ENCODE data around the gene CCL20. TPM values are rescaled to one million over a fixed set of nuclear protein-coding genes. Genes with fewer than 3 reads are reported as not detected.

The CCL20 gene
- total and polyA plus RNA-seq, 2 of the 13 experiments (the other 11 are each of a cell fraction or from before 2014, with no cell fraction given), result 223 to 903 TPM

- TF ChIP-seq MLX (CRISPR knock-in tag; IDR thresholded peaks at IDR 0.05) (peak; percentile 34; the same call in 1 of the 2 replicates), ELK4 (CRISPR knock-in tag; IDR thresholded peaks at IDR 0.05; ENCODE audit: borderline replicate concordance) (no peak), NFYB (CRISPR knock-in tag; IDR thresholded peaks at IDR 0.05) (peak; percentile 11; the same call in 1 of the 2 replicates), TCF7 (IDR thresholded peaks at IDR 0.05; ENCODE audit: low read depth) (peak; percentile 93), ZNF644 (CRISPR knock-in tag; IDR thresholded peaks at IDR 0.05; ENCODE audit: low read depth) (no peak; the same call in 1 of the 2 replicates), ZNF766 (CRISPR knock-in tag; IDR thresholded peaks at IDR 0.05; ENCODE audit: borderline replicate concordance) (0 out of 2 replicates have a peak, but pooled peaks have one; percentile 48), AHDC1 (CRISPR knock-in tag; IDR thresholded peaks at IDR 0.05; ENCODE audit: borderline replicate concordance) (peak; percentile 98), SETDB1 (CRISPR knock-in tag; IDR thresholded peaks at IDR 0.05; ENCODE audit: borderline replicate concordance) (no peak), SRY (CRISPR knock-in tag; IDR thresholded peaks at IDR 0.05) (peak; percentile 87; the same call in 1 of the 2 replicates), TBX3 (IDR thresholded peaks at IDR 0.05; ENCODE audit: borderline replicate concordance) (peak; percentile 92), LBX2 (CRISPR knock-in tag; IDR thresholded peaks at IDR 0.05; ENCODE audit: borderline replicate concordance) (no peak), ATF7 (IDR thresholded peaks at IDR 0.05) (peak; percentile 76), ATF7 (CRISPR knock-in tag; IDR thresholded peaks at IDR 0.05) (peak; percentile 93), ZNF724P (CRISPR knock-in tag; IDR thresholded peaks at IDR 0.05; ENCODE audit: borderline replicate concordance) (no peak), IRX3 (CRISPR knock-in tag; IDR thresholded peaks at IDR 0.05; ENCODE audit: borderline replicate concordance, low read depth) (no peak), CTCF (CRISPR knock-in tag; IDR thresholded peaks at IDR 0.05) (peak; percentile 50; the same call in 1 of the 2 replicates), ZNF839 (CRISPR knock-in tag; IDR thresholded peaks at IDR 0.05; ENCODE audit: borderline replicate concordance) (no peak), MED8 (CRISPR knock-in tag; IDR thresholded peaks at IDR 0.05; ENCODE audit: insufficient replicate concordance) (peak; percentile 95)
Observed at GRCh38 chr2:227813562-227814353, at the start of gene CCL20 (continued).
